Measurements from ENCODE around the gene ACE. TPM values are rescaled to one million over a fixed set of nuclear protein-coding genes. Genes with fewer than 3 reads are reported as not detected.

Gene ACE
- total RNA-seq, 1 experiment from 2014 or later = 7.8 TPM

DNA sequence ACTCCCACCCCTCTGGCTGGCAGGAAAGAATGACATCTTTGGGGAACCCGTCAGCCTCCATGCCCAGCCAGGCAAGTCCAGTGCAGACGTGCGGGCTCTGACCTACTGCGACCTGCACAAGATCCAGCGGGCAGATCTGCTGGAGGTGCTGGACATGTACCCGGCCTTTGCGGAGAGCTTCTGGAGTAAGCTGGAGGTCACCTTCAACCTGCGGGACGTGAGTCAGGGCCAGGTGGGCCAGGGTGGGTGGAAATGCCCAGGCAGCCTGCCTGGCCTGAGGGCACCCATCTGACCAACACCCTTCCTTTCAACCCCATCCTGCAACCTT, 65.3 kb downstream of the ACE start:
- H3K4me3 Mint-ChIP-seq = no peak overlapping the region
- ChIA-PET POLR2A (no interaction called here), CTCF (interaction anchor here (0.6 to 1.3 kb wide), 3 partner anchors 10 to 1558 kb away, joined by 3 to 4 read pairs (median 3); no protein-coding TSS in a partner anchor)
- H3K27ac Mint-ChIP-seq = no peak overlapping the region
- peaks cover 17% of the 10 kb centered on the region for H3K4me1 Mint-ChIP-seq
- ATAC-seq (no peak), DNase-seq (ENCODE audit: low spot score) (no peak)
- peaks cover 18% of the 10 kb centered on the region for H3K27me3 Mint-ChIP-seq (ENCODE audit: low read depth)
- TF ChIP-seq RELA (CRISPR knock-in tag; IDR thresholded peaks at IDR 0.05; ENCODE audit: borderline replicate concordance) = no peak
- TF ChIP-seq, protein P1, sequence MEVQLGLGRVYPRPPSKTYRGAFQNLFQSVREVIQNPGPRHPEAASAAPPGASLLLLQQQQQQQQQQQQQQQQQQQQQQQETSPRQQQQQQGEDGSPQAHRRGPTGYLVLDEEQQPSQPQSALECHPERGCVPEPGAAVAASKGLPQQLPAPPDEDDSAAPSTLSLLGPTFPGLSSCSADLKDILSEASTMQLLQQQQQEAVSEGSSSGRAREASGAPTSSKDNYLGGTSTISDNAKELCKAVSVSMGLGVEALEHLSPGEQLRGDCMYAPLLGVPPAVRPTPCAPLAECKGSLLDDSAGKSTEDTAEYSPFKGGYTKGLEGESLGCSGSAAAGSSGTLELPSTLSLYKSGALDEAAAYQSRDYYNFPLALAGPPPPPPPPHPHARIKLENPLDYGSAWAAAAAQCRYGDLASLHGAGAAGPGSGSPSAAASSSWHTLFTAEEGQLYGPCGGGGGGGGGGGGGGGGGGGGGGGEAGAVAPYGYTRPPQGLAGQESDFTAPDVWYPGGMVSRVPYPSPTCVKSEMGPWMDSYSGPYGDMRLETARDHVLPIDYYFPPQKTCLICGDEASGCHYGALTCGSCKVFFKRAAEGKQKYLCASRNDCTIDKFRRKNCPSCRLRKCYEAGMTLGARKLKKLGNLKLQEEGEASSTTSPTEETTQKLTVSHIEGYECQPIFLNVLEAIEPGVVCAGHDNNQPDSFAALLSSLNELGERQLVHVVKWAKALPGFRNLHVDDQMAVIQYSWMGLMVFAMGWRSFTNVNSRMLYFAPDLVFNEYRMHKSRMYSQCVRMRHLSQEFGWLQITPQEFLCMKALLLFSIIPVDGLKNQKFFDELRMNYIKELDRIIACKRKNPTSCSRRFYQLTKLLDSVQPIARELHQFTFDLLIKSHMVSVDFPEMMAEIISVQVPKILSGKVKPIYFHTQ (CRISPR knock-in tag; IDR thresholded peaks at IDR 0.05) = no peak
- no peak for TF ChIP-seq ELF4 (CRISPR knock-in tag; IDR thresholded peaks at IDR 0.05; ENCODE audit: low read depth)
- TF ChIP-seq GTF2I (CRISPR knock-in tag; conservative IDR thresholded peaks at IDR 0.05) = no peak
- H3K36me3 Mint-ChIP-seq = no peaks in the 10 kb centered on the region
- no peaks in the 10 kb centered on the region for H3K9me3 Mint-ChIP-seq

DNA sequence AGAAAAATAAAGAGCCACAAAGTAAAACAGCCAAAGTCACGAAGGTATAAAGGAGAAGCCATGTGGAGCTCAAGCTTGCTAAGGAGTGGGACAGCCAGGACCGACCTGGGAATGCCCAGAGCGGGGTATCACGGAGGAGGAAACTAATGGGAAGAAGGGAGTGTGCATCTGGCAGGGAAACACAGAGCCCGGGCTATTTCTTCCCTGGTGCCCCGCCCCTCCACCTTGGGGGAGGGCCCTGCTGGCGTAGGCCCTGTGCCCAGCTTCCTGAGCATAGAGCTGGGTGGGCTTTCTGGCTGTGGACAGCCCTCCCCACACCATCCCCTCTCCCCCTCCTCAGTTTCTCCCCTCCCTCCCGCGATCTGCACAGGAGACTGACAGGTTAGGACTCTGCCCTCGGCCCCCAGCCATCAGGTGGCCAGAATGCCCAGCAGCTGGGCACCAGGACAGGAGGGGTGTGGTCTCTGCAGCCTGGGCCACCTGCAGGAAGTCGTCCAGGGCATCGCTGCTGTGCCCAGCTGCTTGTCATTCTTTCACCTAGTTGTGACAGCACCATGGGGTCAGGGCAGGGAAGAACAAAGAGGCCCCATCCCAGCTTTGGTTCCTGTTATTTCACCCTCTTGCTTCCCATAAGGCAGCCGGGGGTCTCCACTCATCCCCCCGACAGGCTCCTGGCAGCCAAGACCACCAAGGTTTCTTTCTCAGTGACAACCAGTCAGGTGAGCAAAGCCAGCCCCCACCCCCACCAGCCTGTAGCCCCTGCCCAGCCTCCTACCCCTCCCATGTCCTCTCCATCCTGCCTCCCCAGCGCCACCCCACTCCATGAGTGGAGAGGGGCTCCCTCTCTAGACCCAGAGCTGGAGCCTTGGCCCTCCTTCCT, 66.3 kb downstream of the ACE start:
- no peak for TF ChIP-seq NR2C2 (CRISPR knock-in tag; IDR thresholded peaks at IDR 0.05)
- DNase-seq (ENCODE audit: low spot score) = peak; percentile 12
- Mint-ChIP-seq H3K9me3 (no peaks in the 10 kb centered on the region), H3K4me1 (peaks cover 21% of the 10 kb centered on the region), H3K4me3 (no peak overlapping the region), H3K27ac (no peak overlapping the region), H3K36me3 (no peaks in the 10 kb centered on the region), H3K27me3 (ENCODE audit: low read depth) (peaks cover 18% of the 10 kb centered on the region)
- peak; percentile 22 for ATAC-seq
- CTCF ChIA-PET = interaction anchor here (0.6 to 2.3 kb wide), 11 partner anchors 9 to 1557 kb away, joined by 3 to 10 read pairs (median 6); partner anchors contain the start of genes ACE, KCNH6 and MAP3K3
- POLR2A ChIA-PET = no interaction called here

- ATAC-seq (peak; percentile 33), DNase-seq (ENCODE audit: low spot score) (no peak)
- Mint-ChIP-seq H3K9me3 (no peaks in the 10 kb centered on the region), H3K27me3 (ENCODE audit: low read depth) (peaks cover 11% of the 10 kb centered on the region), H3K36me3 (no peaks in the 10 kb centered on the region), H3K4me3 (no peak overlapping the region), H3K27ac (no peak overlapping the region), H3K4me1 (peaks cover 18% of the 10 kb centered on the region)
- TF ChIP-seq GABPB1 (CRISPR knock-in tag; IDR thresholded peaks at IDR 0.05) = no peak
- no peak for TF ChIP-seq ELF4 (CRISPR knock-in tag; IDR thresholded peaks at IDR 0.05; ENCODE audit: low read depth)
- no peak for TF ChIP-seq JAZF1 (CRISPR knock-in tag; IDR thresholded peaks at IDR 0.05)
- no peak for TF ChIP-seq ZNF396 (CRISPR knock-in tag; IDR thresholded peaks at IDR 0.05; ENCODE audit: borderline replicate concordance)
- TF ChIP-seq TEAD4 (CRISPR knock-in tag; IDR thresholded peaks at IDR 0.05) = no peak
- TF ChIP-seq RORB (CRISPR knock-in tag; IDR thresholded peaks at IDR 0.05) = no peak
- TF ChIP-seq ZNF121 (CRISPR knock-in tag; IDR thresholded peaks at IDR 0.05) = no peak
- no peak for TF ChIP-seq ATF3 (CRISPR knock-in tag; conservative IDR thresholded peaks at IDR 0.05)
- no peak for TF ChIP-seq ZSCAN18 (CRISPR knock-in tag; IDR thresholded peaks at IDR 0.05)
- TF ChIP-seq, protein P2, sequence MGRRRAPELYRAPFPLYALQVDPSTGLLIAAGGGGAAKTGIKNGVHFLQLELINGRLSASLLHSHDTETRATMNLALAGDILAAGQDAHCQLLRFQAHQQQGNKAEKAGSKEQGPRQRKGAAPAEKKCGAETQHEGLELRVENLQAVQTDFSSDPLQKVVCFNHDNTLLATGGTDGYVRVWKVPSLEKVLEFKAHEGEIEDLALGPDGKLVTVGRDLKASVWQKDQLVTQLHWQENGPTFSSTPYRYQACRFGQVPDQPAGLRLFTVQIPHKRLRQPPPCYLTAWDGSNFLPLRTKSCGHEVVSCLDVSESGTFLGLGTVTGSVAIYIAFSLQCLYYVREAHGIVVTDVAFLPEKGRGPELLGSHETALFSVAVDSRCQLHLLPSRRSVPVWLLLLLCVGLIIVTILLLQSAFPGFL (CRISPR knock-in tag; IDR thresholded peaks at IDR 0.05; ENCODE audit: borderline replicate concordance) = no peak
- CTCF ChIA-PET = interaction anchor here (0.8 to 2.3 kb wide), 10 partner anchors 21 to 154 kb away, joined by 3 to 10 read pairs (median 7); partner anchors contain the start of genes ACE, KCNH6 and MAP3K3
- POLR2A ChIA-PET = no interaction called here
Measured at GRCh38 chr17:63543822-63544420, 67.1 kb downstream of the ACE start.
